SK-N-SH (cell line): ENCODE results near the gene LILRB4.

Experiments used
- EP300 ChIP-seq, 2 experiments: IDR thresholded peaks; 2 replicates each; pipeline versions ENCODE4 v1.4.0 to v1.6.1; 2012; ENCODE audit warnings: borderline replicate concordance in 1 of 2, low read depth in 1 of 2, low read length in 1 of 2
- GABPA ChIP-seq: IDR thresholded peaks from 2 replicates; pipeline ENCODE4 v1.4.0; 2012; ENCODE audit warnings: low read depth, mild to moderate bottlenecking
- RAD21 ChIP-seq: IDR thresholded peaks from 2 replicates; pipeline ENCODE4 v1.6.1; 2012; ENCODE audit warnings: mild to moderate bottlenecking, low read length
- RFX5 ChIP-seq: IDR thresholded peaks from 2 replicates; pipeline ENCODE4 v1.6.1; 2012; ENCODE audit warnings: mild to moderate bottlenecking, improper control_type of control experiment, low read length
- SMC3 ChIP-seq: IDR thresholded peaks from 2 replicates; pipeline ENCODE4 v1.6.1; 2012; ENCODE audit warnings: low read depth, low read length, improper control_type of control experiment
- YY1 ChIP-seq: IDR thresholded peaks from 2 replicates; pipeline ENCODE4 v1.4.0; 2012; ENCODE audit warnings: low read depth, mild to moderate bottlenecking
- TF ChIP-seq, protein P1 (sequence below): fragments of 200-600 bp; sonication (generic); IDR thresholded peaks from 2 replicates; pipeline ENCODE4 v1.6.1; 2017; ENCODE audit warnings: antibody characterized with exemption, mild to moderate bottlenecking, moderate library complexity
- TF ChIP-seq, protein P2 (sequence below): fragments of 150-350 bp; IDR thresholded peaks from 2 replicates; pipeline ENCODE4 v1.6.1; 2017; ENCODE audit warnings: antibody characterized with exemption, low read length, low read depth, borderline replicate concordance

DNA sequence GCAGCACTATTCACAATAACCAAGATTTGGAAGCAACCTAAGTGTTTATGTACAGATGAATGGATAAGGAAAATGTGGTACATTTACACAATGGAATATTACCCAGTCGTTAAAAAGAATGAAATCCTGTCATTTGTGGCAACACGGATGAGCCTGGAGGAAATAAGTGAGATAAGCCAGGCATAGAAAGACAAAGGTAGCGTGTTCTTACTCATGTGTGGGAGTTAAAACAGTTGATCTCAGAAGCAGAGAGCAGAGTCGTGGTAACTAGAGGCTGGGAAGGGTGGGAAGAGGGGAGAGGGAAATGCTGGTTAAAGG, 29.5 kb downstream of the LILRB4 start:
- TF ChIP-seq, protein P1, sequence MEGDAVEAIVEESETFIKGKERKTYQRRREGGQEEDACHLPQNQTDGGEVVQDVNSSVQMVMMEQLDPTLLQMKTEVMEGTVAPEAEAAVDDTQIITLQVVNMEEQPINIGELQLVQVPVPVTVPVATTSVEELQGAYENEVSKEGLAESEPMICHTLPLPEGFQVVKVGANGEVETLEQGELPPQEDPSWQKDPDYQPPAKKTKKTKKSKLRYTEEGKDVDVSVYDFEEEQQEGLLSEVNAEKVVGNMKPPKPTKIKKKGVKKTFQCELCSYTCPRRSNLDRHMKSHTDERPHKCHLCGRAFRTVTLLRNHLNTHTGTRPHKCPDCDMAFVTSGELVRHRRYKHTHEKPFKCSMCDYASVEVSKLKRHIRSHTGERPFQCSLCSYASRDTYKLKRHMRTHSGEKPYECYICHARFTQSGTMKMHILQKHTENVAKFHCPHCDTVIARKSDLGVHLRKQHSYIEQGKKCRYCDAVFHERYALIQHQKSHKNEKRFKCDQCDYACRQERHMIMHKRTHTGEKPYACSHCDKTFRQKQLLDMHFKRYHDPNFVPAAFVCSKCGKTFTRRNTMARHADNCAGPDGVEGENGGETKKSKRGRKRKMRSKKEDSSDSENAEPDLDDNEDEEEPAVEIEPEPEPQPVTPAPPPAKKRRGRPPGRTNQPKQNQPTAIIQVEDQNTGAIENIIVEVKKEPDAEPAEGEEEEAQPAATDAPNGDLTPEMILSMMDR, result no peak
- TF ChIP-seq GABPA (no peak), RAD21 (no peak), RFX5 (no peak), EP300 (IDR thresholded peaks at IDR 0.05; ENCODE audit: borderline replicate concordance in 1 of 2, low read depth in 1 of 2, low read length in 1 of 2) (no peak), YY1 (no peak), SMC3 (no peak)
- TF ChIP-seq, protein P2, sequence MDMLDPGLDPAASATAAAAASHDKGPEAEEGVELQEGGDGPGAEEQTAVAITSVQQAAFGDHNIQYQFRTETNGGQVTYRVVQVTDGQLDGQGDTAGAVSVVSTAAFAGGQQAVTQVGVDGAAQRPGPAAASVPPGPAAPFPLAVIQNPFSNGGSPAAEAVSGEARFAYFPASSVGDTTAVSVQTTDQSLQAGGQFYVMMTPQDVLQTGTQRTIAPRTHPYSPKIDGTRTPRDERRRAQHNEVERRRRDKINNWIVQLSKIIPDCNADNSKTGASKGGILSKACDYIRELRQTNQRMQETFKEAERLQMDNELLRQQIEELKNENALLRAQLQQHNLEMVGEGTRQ, result no peak
